ENCODE data around the gene STK32B.

The STK32B gene

DNA sequence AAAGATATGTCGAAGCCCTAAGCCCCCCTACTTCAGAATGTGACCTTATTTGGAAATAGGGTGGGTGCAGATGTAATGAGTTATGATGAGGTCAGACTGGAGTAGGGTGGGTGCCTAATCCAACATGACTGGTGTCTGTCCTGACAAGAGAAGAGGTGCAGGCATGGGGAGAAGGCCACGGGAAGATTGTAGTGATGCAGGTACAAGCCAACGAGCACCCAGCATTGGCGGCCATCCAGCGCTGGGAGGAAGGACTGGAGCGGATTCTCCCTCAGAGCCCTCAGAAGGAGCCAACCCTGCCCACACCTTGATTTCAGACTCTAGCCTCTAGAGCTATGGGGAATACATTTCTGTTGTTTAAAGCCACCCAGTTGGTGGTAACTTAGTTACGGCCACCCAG lies 419.9 kb downstream of the STK32B start:
- DNase-seq (ENCODE audit: low read depth) = no peak

- DNase-seq (ENCODE audit: low read depth) = no peak
Measured at GRCh38 chr4:5471691-5472090, 420.4 kb downstream of the STK32B start.

- no peak for DNase-seq (ENCODE audit: low read depth)
Measured at GRCh38 chr4:5472160-5472591, 420.9 kb downstream of the STK32B start.

DNA sequence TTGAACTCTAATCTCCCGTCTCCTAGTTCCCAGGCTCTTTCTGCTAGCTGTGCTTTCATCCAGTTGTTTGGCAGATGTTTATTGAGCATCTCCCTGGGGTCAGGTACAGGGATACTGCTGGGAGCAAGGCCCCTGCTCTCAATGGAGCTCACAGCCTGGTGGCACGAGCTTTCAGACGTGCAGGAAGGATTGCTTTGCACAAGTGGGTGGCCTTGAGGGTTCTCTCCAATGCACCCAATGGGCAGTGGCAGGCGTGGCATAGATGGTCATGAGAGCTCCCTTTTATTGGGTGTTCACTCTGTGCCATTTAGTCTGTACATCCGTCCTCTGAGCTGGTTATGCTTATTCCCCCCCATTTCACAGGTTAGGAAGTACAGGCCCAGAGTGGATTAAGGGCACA lies 421.8 kb downstream of the STK32B start:
- no peak for DNase-seq (ENCODE audit: low read depth)

DNA sequence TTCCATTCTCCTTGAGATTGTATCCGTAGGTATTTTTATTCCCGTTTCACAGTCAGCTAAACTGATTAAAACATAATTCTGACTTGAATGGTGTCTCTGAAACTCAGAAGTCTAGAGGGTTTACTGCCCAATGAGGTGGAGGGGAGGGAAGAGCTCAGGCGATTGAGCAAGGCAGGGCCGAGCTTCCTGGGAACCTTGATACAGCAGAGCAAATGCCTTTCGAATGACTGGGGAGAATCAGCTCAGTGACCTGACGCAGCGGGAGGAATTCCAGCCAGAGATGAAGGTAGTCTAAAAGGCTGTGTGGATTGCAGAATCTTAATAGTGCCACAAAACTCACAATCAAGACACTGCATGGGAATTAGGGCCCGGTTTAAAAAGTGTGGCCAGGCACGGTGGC lies 423.5 kb downstream of the STK32B start:
- no peak for DNase-seq (ENCODE audit: low read depth)

- DNase-seq (ENCODE audit: low read depth) = no peak
Measured at GRCh38 chr4:5477613-5478012, 426.3 kb downstream of the STK32B start.

DNA sequence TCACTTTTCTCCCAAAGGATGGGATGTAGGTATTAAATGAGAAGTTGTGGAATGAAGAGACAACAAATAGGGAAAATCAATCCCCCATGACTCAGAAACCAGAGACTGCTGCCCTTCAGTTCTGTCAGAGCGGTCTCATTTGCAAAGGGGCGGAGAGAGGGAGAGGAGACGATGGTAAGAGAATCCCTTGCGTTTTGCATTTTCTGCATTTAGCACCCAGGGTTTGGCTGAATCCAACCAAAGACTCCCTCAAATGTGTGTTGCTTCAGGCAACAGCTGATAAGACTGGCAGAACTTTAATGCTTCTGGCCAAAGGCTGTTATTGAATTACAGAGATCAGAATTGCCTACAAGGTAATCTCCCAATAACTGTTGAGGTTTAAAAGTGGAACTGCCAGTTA lies 426.9 kb downstream of the STK32B start:
- no peak for DNase-seq (ENCODE audit: low read depth)

- DNase-seq (ENCODE audit: low read depth) = no peak
Measured at GRCh38 chr4:5478697-5479096, 427.4 kb downstream of the STK32B start.

DNA sequence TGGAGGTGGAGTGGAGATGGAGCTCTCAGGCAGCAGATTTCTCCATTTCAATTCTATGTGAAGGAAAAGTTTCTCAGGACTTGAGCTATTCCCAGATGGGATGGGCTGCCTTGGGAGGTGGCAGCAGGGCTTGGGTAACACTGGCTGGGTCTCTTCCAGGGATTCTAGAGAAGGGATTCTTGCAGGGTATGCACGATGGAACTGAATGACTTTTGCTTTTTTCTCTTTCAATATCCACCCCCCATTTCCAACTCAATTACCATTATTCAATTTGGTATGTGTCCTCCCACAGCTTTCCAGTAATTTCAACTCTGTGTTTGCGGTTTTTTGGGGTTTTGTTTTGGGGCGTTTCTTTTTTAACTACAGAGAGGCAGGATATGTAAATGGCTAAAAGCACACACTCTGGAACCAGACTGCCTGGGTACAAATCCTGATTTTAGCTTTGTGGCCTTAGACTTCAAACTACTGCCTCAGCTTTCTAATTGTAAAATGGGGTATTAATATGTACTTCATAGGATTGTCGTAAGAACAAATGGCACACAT lies 428.3 kb downstream of the STK32B start:
- DNase-seq (ENCODE audit: low read depth) = no peak

DNA sequence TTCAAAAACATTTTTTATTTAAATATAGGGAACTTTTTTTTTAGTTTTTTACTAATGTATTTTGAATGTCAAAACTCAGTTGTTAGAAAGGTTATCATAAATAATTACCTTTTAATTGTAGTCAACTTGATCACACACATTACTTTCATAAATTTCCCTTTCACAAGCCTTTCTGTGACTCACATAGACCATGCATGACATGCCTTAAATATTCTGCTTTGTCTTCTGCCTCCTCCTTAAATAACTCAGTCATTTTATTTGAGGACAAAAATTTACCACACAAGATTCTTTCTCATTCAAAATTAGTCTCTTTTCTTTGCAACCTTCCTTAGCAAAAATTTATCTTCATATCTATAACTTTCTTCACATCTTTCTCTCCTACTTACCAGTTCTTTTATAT lies 437.1 kb downstream of the STK32B start:
- no peak for DNase-seq (ENCODE audit: low read depth)

- no peak for DNase-seq (ENCODE audit: low read depth)
Measured at GRCh38 chr4:5489260-5489659, 438.0 kb downstream of the STK32B start.

- no peak for DNase-seq (ENCODE audit: low read depth)
Measured at GRCh38 chr4:5497489-5497888, 446.2 kb downstream of the STK32B start.

DNA sequence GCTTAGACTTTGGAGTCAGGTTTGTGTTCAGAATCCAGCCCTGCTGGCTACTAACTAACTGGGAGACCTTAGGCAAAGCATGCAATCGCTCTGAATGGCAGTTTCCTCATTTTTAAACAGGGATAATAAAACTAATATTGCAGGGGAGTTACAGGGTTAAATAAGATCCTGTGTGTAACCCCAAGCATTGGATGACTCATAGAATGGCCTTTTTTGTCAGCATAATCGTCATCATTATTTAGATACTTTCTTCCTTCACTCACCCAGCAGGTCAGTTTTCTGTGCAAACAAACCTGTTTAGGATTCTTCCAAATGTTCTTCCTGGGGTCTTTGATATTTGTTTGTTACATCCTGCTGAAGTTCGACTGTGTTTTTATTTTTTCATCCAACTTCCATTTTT lies 448.9 kb downstream of the STK32B start:
- DNase-seq (ENCODE audit: low read depth) = no peak

DNA sequence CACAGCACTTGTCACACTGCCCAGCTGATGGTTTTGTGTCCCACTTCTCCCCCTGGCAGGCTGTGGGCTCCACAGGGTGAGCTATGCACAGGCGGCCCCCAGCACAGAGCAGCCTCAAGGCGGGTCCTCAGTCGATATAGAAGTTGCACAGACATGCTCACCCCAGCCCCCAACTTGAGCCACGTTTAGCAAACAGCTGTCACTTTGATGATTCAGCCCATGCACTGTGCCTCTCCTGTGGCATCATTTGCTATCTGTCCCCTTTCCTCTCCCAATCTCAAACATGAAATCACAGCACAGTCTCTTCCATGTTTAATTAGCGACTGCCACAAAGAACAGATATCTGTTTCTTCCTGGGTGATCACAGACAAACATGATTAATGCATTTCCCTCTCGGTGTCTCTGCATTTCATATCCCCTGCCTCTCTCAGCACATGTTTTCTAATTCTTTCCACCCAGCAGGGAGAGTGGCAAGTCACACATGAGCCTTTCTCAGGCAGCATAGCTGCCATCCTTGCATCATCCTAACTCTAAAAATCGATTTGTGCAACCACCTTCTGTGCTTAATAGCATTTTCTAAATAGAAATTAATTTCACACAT lies 452.2 kb downstream of the STK32B start:
- no peak for DNase-seq (ENCODE audit: low read depth)

DNA sequence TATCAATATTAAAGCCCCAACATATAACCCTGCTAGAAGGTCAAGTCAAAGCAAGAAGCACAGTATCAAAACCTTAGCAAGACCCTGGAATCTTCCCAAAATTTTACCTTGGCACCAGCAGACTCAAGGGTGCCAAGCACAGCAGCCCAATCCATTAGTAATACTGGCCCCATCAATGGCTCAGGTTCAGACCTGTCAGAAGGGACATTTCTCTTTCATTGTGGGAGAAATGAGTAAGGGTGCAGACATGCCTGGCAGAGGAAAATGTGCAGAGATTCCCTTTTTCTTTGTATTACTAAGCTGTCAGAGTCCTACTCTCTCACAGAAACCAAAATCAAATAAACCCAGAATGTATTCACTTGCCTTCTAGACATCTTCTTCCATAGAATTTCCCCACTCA lies 453.2 kb downstream of the STK32B start:
- DNase-seq (ENCODE audit: low read depth) = no peak

DNA sequence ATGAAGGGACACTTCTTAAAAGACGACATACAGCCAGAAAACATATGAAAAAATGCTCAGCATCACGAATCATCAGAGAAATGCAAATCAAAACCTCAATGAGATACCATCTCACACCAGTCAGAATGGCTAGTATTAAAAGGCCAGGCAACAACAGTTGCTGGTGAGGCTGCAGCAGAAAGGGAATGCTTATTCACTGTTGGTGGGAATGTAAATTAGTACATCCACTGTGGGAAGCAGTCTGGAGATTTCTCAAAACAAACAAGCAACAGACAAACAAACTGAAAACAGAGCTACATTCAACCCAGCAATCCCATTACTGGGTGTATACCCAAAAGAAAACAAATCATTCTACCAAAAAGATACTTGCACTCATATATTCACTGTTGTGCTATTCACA lies 459.2 kb downstream of the STK32B start:
- DNase-seq (ENCODE audit: low read depth) = no peak

- DNase-seq (ENCODE audit: low read depth) = no peak
Measured at GRCh38 chr4:5511791-5512190, 460.5 kb downstream of the STK32B start.

DNA sequence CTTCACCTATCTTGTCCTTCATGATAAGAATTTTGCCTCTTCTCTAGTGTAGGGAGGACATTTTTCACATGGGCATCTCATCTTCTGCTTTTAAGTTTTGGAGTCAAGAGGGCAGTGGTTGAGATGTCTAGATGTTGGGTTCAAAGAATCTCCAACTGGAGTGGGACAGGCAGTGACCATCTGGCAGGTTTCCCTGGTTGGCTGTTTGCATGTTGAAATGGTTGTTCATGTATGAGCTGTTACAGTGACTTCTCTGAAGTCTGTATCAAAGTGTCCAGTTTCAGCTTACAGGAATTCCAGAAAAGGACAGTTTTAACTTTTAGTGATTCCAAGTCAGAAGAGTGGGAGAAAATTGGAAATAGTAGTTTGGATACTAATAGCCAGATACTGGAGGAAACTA lies 464.4 kb downstream of the STK32B start:
- DNase-seq (ENCODE audit: low read depth) = no peak

DNA sequence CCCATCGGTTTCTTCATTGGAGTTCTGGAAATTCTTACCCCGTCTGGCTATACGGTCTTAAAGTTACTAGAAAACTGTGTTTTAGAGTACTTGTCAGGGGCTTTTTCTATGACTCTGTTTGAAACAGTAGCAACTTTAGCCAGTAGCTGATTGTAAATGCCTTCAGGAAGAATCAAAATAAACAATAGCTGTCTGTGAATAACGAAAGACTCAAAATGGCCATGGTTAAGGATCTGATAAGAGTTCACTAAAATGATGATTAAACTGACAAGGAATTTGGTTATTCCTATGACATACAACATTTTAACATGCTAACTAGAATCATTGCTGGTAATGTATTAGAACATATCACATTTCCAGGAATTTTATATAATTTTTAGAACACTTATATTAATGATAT lies 466.1 kb downstream of the STK32B start:
- no peak for DNase-seq (ENCODE audit: low read depth)

GRCh38 chr4:5524446-5525299 lies 473.4 kb downstream of the STK32B start:
- DNase-seq (ENCODE audit: low read depth) = no peak

DNA sequence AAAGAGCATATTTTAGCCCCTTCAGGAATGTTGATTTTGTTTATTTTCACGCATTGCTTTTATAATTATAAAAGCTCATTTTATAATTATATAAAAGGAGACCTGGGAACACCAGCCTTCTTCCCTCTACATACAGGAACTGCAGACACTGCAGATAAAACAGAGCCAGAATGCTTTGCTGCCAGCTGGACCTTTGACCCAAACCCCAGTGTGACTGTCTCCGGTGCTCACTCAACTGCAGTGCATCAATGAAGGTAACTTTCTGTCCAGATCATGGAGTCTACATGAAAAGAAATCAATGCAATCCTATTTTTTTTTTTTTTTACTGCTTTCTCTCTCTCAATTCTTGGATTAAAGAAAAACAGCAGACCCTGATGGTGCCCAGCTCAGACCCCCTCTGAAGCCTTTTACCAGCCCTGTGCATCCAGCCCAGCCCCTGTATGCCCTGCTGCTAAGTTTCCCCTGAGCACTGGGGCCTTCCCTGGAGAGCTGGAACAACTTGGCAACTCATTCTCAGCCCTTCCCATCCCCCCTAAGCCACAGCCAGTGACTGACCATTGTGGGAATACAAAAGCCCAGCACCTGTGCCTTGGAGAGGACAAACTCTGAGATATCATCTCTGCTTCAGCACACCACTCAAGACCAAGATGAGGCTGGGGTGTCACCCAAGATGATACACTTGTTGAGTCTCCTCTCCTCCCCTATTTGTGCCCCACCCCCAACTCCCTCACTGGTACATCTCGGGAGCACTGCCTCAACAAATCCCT lies 475.0 kb downstream of the STK32B start:
- DNase-seq (ENCODE audit: low read depth) = no peak

GRCh38 chr4:5527211-5527610 lies 475.9 kb downstream of the STK32B start:
- no peak for DNase-seq (ENCODE audit: low read depth)

GRCh38 chr4:5528031-5528436 lies 476.8 kb downstream of the STK32B start:
- DNase-seq (ENCODE audit: low read depth) = no peak

Measured in stimulated activated CD8-positive, alpha-beta memory T cell treated with anti-CD3 and anti-CD28 coated beads, Interleukin-15, amount 100 ng/mL, for 1 hour (primary cell).